Activated CD4-positive, alpha-beta T cell treated with anti-CD3 and anti-CD28 coated beads for 24 hours (primary cell): ENCODE results near the gene PTPN4.
"Not testable (repeated sequence)": the region's sequence is repeated elsewhere in the genome, so short reads cannot be mapped to it uniquely, and the experiment has no call there.

Experiments
- DNase-seq, 2 donors: peaks; one replicate each; pipeline ENCODE4 v3.0.0-alpha.2; 2020; ENCODE audit warnings: low read depth in 2 of 2

Gene PTPN4

DNA sequence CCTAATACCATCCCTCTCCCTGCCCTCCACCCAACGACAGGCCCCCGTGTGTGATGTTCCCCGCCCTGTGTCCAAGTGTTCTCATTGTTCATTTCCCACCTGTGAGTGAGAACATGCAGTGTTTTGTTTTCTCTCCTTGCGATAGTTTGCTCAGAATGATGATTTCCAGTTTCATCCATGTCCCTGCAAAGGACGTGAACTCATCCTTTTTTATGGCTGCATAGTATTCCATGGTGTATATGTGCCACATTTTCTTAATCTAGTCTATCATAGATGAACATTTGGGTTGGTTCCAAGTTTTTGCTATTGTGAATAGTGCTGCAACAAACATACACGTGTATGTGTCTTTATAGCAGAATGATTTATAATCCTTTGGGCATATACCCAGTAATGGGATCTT, 44.7 kb downstream of the PTPN4 start:
- not testable (repeated sequence) for DNase-seq

DNA sequence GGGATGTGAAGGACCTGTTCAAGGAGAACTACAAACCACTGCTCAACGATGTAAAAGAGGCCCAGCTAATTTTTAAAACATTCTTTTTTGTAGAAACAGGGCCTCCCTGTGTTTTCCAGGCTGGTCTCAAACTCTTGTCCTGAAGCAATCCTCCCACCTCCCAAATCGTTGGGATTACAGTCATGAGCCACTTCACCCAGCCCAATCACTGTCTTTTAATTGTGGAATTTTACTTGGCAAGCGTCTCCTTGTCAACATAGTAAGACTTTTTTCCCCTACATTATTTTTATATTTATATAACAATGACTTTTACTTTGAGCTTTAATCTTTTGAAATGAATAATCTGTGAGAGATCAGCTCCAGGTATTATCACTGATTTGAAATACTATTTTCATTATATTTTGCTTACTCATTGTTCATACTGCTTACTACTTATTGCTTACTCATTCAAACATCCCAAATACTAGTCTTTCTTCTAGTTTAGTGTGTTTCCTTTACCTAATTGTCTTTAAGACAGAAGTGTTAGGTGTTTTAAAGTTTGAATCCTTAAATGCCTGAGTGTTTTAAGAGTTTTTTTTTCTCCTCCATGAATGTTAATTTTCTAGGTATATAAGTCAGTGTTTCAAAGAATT, 48.9 kb downstream of the PTPN4 start:
- DNase-seq, result no peak

DNA sequence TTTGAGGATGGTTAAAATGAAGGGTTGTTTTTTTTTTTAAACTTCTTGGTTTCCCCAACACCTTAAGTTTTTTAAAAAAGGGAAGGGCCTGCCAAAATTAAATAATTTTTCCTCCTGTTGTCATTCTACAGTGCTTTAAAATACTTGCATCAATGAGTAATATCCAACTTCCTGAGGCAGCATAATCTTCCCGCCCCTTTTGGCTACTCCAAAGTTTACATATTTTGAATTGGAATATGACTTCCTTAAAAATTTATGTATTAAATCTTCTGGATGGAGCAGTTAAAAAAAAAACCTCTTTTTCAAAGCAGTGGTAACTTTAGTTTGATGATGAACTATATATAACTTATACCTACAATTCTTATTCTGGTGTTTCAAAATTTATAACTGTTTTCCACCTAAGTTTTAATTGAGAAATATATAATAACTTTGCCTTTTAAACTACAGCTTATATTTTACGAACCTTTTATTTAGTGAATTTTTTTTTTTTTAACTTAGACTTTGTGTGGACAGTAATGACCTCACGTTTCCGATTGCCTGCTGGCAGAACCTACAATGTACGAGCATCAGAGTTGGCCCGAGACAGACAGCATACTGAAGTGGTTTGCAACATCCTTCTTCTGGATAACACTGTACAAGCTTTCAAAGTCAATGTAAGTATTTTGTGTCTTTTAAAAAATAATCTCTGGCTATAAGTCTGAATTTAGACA, 49.8 kb downstream of the PTPN4 start:
- no peak for DNase-seq

- no peak for DNase-seq
Observed at GRCh38 chr2:119810049-119810630, 50.4 kb downstream of the PTPN4 start.

DNA sequence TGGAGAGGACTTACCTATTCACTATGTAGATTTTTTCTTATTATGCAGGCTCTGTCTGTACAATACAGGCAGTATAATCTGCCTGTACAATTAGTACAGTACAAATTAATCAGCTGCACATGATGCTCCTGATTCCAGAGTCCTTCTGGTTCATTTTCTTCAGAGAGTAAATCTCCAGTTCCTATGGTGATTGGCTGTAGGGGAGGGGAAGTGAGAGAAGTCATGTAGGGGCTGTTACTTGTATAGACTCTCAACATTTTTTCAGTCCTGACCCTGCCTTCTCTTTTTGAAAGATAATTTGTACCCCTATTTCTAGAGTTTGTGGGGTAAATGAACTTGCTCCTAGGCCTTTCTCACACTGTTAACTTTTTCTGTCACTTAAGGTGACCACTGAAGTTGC, 54.5 kb downstream of the PTPN4 start:
- DNase-seq, result no peak

- no peak for DNase-seq
Observed at GRCh38 chr2:119818792-119819191, 59.1 kb downstream of the PTPN4 start.

- DNase-seq, result no peak
Observed at GRCh38 chr2:119819846-119820245, 60.1 kb downstream of the PTPN4 start.

DNA sequence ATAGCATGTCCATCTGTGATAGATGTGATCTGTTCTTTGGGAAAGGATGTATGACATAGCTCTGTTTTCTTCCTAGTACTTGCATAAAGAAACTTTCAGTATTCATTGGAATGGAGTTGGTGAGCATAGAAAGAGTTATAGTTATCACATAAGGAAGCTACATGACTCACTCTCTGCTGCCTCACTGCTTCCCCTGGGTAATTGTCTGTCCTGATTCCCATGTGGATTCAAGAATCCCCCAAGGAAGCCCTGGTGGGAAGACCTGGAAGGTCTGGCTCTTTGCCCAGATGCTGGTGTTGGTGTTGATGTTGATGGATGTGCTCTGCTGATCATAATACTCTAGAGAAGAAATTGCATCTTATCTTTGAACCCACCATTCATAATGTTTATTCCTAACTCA, 60.6 kb downstream of the PTPN4 start:
- no peak for DNase-seq

DNA sequence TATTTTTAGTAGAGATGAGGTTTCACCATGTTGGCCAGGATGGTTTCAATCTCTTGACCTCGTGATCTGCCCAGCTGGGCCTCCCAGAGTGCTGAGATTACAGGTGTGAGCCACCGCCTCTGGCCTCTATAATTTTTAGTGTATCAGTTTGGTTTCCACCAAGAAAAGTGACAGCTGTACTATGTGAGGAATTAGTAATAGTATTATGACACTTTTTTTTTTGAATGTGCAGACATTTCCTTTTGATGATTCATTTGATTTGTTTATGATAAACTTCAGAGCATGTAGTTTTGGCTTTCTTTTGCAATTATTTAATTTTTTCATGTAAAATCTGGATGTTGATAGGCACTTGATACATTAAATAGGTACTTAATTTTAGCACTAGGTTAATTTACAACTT, 61.5 kb downstream of the PTPN4 start:
- DNase-seq, result no peak

GRCh38 chr2:119823734-119824334, 64.1 kb downstream of the PTPN4 start:
- no peak for DNase-seq

- no peak for DNase-seq
Observed at GRCh38 chr2:119826370-119826961, 66.7 kb downstream of the PTPN4 start.

DNA sequence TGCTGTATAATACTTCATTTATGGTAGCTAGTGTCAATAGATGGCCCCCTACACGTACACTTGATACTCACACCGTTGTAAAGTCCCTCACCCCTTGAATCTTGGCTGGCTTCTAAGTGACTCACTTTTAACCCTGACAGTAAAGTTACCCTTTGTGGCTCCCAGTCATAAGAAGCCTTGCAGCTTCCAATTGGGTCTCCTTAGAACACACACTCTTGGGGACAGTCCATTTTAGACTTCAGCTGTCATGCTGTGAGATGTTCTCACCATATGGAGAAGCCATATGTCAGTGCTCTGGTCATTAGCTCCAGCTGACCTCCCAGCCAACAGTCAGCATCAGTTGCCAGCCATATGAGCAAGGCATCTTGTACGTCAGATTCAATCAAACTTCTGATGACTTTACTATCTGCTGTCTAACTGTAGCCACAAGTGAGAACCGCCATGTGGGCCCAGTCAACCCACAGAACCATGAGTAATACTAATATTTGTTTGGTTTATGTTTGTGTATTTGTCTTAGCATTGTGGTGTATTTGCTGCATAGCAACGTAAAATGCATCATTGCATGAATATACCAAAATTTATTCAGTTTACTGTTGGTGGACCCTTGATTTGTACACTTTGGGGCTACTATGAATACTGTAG, 68.3 kb downstream of the PTPN4 start:
- DNase-seq, result no peak

- DNase-seq, result no peak
Observed at GRCh38 chr2:119836455-119837142, 76.9 kb downstream of the PTPN4 start.

GRCh38 chr2:119837350-119837749, 77.6 kb downstream of the PTPN4 start:
- no peak for DNase-seq

DNA sequence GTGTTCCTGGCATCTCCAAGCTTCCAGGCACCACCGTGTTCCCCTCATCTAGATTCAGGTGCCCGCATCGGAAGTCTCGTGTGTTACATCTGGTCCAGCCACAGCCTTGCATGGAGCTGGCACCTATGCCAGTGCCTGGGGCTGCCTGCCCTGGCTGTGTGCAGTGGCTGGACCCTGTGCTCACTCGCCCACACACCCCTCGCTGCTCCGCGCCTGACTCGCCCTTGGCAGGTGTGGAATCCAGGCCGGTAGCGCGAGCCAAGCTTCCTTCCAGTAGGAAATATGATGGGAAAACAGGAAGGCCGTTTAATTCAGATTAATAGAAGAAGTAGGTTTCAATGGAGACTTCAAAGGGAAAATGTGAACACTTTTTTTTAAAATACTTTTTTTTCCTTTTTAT, 78.0 kb downstream of the PTPN4 start:
- no peak for DNase-seq

DNA sequence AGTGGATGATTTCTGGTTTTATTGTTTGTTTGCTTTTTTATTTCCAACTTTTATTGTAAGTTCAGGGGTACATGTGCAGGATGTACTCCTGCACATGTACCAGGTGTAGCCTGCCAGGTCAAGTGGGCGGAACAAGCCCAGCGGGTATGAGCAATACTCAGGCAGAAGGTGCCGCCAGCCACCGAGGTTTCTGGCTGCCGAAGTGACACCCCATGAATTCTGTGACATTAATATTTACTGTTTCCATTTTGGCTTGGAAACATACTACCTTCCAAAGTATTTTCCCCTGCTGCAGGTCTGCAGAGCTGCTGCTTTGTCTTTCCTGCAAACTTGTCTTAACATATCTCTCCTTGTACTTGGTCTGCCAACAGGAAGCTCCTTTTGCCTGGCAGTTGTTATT, 78.5 kb downstream of the PTPN4 start:
- no peak for DNase-seq

GRCh38 chr2:119841550-119841949, 81.8 kb downstream of the PTPN4 start:
- no peak for DNase-seq

DNA sequence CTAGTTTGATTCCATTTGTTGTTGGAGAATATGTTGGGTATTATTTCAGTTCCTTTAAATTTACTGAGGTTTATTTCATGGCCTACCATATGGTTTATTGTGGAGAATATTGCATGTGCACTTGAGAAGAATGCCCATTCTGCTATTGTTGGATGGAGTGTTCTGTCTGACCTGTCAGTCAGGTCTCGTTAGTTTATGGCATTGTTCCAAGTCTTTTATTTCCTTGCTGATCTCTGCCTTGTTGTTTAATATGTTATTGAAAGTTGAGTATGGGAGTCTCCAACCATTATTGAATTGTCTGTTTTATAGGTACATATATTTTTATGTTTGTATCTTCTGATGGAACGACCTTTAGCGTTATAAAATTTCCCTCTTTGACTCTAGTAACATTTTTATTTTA, 86.3 kb downstream of the PTPN4 start:
- DNase-seq, result no peak

DNA sequence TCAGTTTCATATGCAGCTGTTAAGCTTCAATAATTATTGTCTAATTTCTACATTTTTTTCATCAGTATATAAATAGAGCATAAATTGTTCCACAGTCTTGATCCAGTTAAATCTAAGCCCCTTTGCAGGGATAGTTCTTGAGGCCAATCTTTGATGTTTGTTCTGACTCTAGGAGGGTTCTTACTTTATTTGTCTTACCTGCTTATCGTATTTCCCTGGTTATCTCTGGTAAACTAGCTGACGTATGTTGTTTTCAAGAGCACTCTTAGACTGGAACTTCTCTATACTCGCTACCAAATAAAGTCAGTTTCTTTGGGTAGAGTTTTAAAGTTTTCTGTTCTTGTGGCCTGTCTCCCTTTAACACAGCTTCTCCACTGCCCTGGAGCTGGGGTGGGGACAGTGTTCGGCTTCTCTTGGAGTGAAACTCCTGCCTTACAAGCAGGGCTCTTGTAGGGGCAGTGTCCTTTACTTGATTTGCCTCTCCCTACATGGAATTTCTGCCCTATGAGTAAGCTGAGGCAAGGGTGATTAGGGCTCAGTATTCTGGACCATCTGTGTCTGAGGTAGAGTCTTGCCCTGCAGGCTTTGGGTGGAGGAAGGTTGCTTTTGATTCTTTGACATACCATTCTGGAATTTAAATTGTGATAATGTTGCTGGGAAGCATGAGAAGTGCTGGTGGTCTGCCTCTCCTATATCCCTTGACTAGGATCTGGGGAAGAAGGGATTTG, 90.3 kb downstream of the PTPN4 start:
- DNase-seq, result no peak

DNA sequence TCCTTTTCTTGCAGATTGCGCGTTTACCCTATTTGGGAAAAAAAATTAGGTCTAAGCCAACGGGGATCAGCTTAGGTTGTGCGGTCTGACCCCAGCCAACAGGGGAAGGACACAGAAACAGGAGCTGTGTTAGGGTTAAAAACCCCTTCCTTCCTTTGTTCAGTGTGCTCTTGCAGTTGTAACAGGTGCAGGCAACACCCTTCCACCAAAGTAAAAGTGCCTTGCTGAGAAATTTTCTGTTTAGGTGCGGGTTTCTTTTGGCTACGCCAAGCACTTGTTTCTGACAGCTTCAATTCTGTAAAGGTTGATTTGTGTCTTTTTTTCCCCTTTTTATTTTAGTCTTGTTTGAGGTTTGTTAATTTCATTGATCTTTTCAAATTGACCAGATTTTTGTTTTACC, 92.5 kb downstream of the PTPN4 start:
- no peak for DNase-seq
